ENCODE results near the gene UBXN1.
"Not testable (repeated sequence)": the region's sequence is repeated elsewhere in the genome, so short reads cannot be mapped to it uniquely, and the experiment has no call there.

UBXN1 gene

DNA sequence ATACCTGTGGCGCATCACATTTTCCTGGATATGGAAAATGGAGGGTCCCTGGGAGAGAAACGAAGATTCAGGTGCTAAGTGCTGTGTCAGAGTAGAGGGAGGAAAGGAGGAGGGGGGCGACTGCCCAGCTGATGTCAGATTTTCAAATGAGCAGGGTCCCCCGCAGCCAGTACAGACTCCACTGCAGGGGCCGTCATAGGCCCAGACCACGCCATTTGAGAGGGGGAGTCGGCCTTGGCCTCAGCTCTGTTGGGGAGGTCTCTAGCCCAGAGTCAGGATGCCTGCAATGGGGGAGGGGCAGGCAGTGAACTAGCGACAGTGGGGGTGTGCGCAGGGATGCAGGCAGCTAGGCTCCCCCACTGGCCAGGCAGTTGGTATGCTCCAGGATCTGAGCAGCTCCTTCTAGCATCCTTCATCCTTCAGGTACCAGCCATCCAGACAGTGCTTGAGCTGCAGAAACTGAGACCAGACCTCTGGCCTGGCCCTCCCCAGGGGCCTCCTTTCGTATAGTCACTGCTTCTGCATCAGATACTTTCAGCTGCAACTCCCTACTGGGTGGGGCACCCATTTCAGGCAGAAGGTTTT is 28.5 kb upstream of the UBXN1 start, which contains the start of the genes BSCL2 and GNG3:
TSS of gene BSCL2 (minus strand) at position 148 of the 585 bp plus-strand sequence. CDS start 229 bp downstream, outside the sequence.
TSS of gene GNG3 (plus strand) at position 400 of the 585 bp plus-strand sequence. CDS start 620 bp downstream, outside the sequence.
- H4K5ac ChIP-seq (ENCODE audit: low read length), result no peak within 1 kb of the TSS
- peaks cover 7% of the 10 kb centered on the region for H3K79me1 ChIP-seq (ENCODE audit: low read length)
- peak within 1 kb of the TSS; percentile 67 for H3K23ac ChIP-seq (ENCODE audit: low read length)
- H3K4ac ChIP-seq (ENCODE audit: low read depth, low read length), result peak within 1 kb of the TSS; percentile 1
- H3K27me3 ChIP-seq (ENCODE audit: insufficient read depth, low read length, poor library complexity), result no peaks in the 10 kb centered on the region
- no peak within 1 kb of the TSS for H2BK120ac ChIP-seq (ENCODE audit: low read depth, low read length)
- WGBS (ENCODE audit: extremely low coverage, insufficient coverage, low lambda C conversion rate), result no CpG with 5 or more reads among the region's 10 CpGs
- H3K27ac ChIP-seq (ENCODE audit: low read depth, low read length), result peak within 1 kb of the TSS; percentile 40
- H2BK5ac ChIP-seq (ENCODE audit: low read length), result peak within 1 kb of the TSS; percentile 49
- H3K18ac ChIP-seq (ENCODE audit: low read length), result no peak within 1 kb of the TSS
- DNase-seq, result peak; percentile 100
- peaks cover 9% of the 10 kb centered on the region for H3K79me2 ChIP-seq (ENCODE audit: control insufficient read depth, insufficient read depth, low read length)
- peak within 1 kb of the TSS; percentile 99 for H3K4me2 ChIP-seq (ENCODE audit: low read length)
- H3K56ac ChIP-seq (ENCODE audit: low read length), result peak within 1 kb of the TSS; percentile 97
- H3K36me3 ChIP-seq (ENCODE audit: control insufficient read depth, insufficient read depth, low read length), result peaks cover 4% of the 10 kb centered on the region
- H2AK5ac ChIP-seq (ENCODE audit: low read length), result peak within 1 kb of the TSS; percentile 90
- peak within 1 kb of the TSS; percentile 94 for H3K9ac ChIP-seq (ENCODE audit: low read length)
- no peak within 1 kb of the TSS for H2BK15ac ChIP-seq (replicated peaks; ENCODE audit: low read depth)
- peak within 1 kb of the TSS; percentile 60 for H4K8ac ChIP-seq (ENCODE audit: low read depth, low read length)
- peak within 1 kb of the TSS; percentile 59 for H3K4me3 ChIP-seq (ENCODE audit: low read length)
- H3K4me1 ChIP-seq (ENCODE audit: control insufficient read depth, low read depth, low read length), result peaks cover 13% of the 10 kb centered on the region

DNA sequence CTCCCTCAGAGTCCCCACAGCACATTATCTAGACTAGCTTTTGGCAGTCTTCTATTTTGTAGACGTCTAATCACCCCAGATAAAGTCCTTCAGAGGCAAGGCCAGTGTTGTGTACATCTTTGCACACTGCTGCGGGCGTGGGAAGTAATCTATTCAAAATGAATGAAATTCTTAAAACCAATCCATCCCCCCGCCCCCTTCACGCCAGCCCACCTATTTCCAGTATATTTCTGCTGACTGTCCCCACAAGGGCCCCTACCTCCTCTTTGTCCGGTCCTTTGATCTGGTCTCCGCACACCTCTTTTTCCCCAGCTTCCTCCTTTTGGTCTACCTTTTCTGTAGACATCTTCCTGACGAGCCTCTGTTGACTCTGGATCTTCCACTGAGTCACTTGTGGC is 28.0 kb upstream of the UBXN1 start:
- H3K9ac ChIP-seq (ENCODE audit: low read length), result peak overlapping the region; percentile 94
- no peak overlapping the region for H3K18ac ChIP-seq (ENCODE audit: low read length)
- H4K5ac ChIP-seq (ENCODE audit: low read length), result no peak overlapping the region
- DNase-seq, result no peak
- H4K8ac ChIP-seq (ENCODE audit: low read depth, low read length), result peak overlapping the region; percentile 60
- peaks cover 3% of the 10 kb centered on the region for H3K36me3 ChIP-seq (ENCODE audit: control insufficient read depth, insufficient read depth, low read length)
- peak overlapping the region; percentile 1 for H3K4ac ChIP-seq (ENCODE audit: low read depth, low read length)
- no peak overlapping the region for H2BK120ac ChIP-seq (ENCODE audit: low read depth, low read length)
- H3K4me2 ChIP-seq (ENCODE audit: low read length), result peak overlapping the region; percentile 99
- H2BK15ac ChIP-seq (replicated peaks; ENCODE audit: low read depth), result no peak overlapping the region
- peaks cover 9% of the 10 kb centered on the region for H3K79me2 ChIP-seq (ENCODE audit: control insufficient read depth, insufficient read depth, low read length)
- peaks cover 7% of the 10 kb centered on the region for H3K79me1 ChIP-seq (ENCODE audit: low read length)
- no peak overlapping the region for H2AK5ac ChIP-seq (ENCODE audit: low read length)
- H3K27ac ChIP-seq (ENCODE audit: low read depth, low read length), result peak overlapping the region; percentile 40
- peak overlapping the region; percentile 59 for H3K4me3 ChIP-seq (ENCODE audit: low read length)
- no CpG with 5 or more reads among the region's 8 CpGs for WGBS (ENCODE audit: extremely low coverage, insufficient coverage, low lambda C conversion rate)
- no peaks in the 10 kb centered on the region for H3K27me3 ChIP-seq (ENCODE audit: insufficient read depth, low read length, poor library complexity)
- peaks cover 13% of the 10 kb centered on the region for H3K4me1 ChIP-seq (ENCODE audit: control insufficient read depth, low read depth, low read length)
- H3K56ac ChIP-seq (ENCODE audit: low read length), result peak overlapping the region; percentile 91
- no peak overlapping the region for H3K23ac ChIP-seq (ENCODE audit: low read length)
- peak overlapping the region; percentile 49 for H2BK5ac ChIP-seq (ENCODE audit: low read length)

DNA sequence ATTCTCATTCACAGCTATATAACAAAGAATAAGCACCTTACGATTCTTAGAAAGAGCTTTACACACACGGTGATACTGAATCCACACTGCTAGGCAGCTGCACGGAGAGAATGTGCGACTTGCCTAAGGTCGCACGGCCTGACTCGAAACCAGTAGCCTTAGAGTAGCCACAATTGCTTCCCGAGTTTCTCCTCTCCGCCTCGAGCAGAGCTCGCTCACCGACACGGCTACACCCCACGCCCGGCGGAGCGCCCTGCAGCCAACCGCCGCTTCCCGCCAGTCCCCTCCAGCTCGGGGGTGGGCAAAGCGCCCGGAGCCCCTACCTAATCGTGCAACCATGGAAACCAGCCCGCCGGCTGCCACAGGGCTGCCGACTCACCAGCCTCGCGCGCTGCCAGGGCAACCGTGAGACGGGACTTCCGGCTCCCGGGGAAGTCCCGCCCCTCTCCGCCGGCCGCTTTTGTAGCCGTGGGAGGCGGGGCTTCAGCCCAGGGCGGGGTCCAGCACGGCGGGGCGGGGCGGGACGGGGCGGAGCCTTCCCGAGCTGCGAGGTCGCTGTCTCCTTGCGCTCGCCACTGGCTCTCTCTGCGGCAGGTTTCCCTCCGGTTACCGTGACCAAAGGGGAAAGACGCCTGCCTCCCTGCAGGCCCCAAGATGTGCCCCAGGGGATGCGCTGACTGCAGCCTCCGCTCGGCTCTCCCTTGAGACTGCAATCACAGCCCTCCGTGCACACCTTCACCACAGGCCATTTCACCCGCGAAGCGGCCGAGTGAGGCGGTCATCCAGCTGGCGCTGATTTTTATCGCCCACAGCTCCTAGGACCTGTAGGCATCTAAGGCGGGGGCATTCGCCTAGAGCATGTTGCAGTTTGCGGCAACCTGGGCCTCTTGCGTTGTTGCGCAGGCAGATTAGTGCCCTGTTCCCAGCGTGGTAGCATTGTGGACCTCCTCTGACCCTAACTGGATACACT is 27.3 kb upstream of the UBXN1 start:
- H3K4me3 ChIP-seq (ENCODE audit: low read length), result peak overlapping the region; percentile 83
- peak overlapping the region; percentile 71 for H2AK5ac ChIP-seq (ENCODE audit: low read length)
- H3K9ac ChIP-seq (ENCODE audit: low read length), result peak overlapping the region; percentile 94
- H4K8ac ChIP-seq (ENCODE audit: low read depth, low read length), result no peak overlapping the region
- no peak overlapping the region for H3K18ac ChIP-seq (ENCODE audit: low read length)
- H3K56ac ChIP-seq (ENCODE audit: low read length), result peak overlapping the region; percentile 91
- no peak overlapping the region for H3K4ac ChIP-seq (ENCODE audit: low read depth, low read length)
- peak overlapping the region; percentile 67 for H3K23ac ChIP-seq (ENCODE audit: low read length)
- WGBS (ENCODE audit: extremely low coverage, insufficient coverage, low lambda C conversion rate), result no CpG with 5 or more reads among the region's 73 CpGs
- H2BK5ac ChIP-seq (ENCODE audit: low read length), result peak overlapping the region; percentile 31
- H3K79me2 ChIP-seq (ENCODE audit: control insufficient read depth, insufficient read depth, low read length), result peaks cover 9% of the 10 kb centered on the region
- no peak overlapping the region for H2BK120ac ChIP-seq (ENCODE audit: low read depth, low read length)
- peaks cover 7% of the 10 kb centered on the region for H3K79me1 ChIP-seq (ENCODE audit: low read length)
- peak overlapping the region; percentile 99 for H3K4me2 ChIP-seq (ENCODE audit: low read length)
- H3K27ac ChIP-seq (ENCODE audit: low read depth, low read length), result peak overlapping the region; percentile 40
- H3K27me3 ChIP-seq (ENCODE audit: insufficient read depth, low read length, poor library complexity), result no peaks in the 10 kb centered on the region
- no peak overlapping the region for H4K5ac ChIP-seq (ENCODE audit: low read length)
- DNase-seq, result peak; percentile 97
- peaks cover 3% of the 10 kb centered on the region for H3K36me3 ChIP-seq (ENCODE audit: control insufficient read depth, insufficient read depth, low read length)
- no peak overlapping the region for H2BK15ac ChIP-seq (replicated peaks; ENCODE audit: low read depth)
- peaks cover 13% of the 10 kb centered on the region for H3K4me1 ChIP-seq (ENCODE audit: control insufficient read depth, low read depth, low read length)

DNA sequence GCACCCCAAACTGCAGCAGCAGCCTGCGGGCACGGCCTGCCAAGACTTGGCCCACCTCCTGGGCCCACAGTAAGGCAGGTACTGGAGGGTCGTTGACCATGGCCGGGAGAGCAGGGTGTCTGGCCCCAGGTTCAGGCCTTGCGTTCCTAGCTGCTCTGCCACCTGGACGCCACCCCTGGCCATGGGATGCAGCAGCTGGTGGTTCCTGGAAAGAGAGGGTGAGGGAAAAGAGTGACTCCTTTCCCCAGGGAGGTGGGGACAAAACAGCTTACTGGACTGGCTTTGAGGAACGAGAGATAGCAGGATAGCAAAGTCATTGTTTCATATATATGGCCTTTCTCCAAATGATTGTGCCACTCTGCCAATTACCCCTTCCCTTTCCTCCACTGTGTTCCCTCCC is 26.5 kb upstream of the UBXN1 start:
- Histone ChIP-seq H4K8ac (ENCODE audit: low read depth, low read length) (no peak overlapping the region), H3K27me3 (ENCODE audit: insufficient read depth, low read length, poor library complexity) (no peaks in the 10 kb centered on the region), H3K9ac (ENCODE audit: low read length) (peak overlapping the region; percentile 84), H2BK15ac (replicated peaks; ENCODE audit: low read depth) (no peak overlapping the region), H3K4me1 (ENCODE audit: control insufficient read depth, low read depth, low read length) (peaks cover 13% of the 10 kb centered on the region), H3K79me1 (ENCODE audit: low read length) (peaks cover 7% of the 10 kb centered on the region), H2BK120ac (ENCODE audit: low read depth, low read length) (no peak overlapping the region), H3K56ac (ENCODE audit: low read length) (peak overlapping the region; percentile 89), H3K23ac (ENCODE audit: low read length) (no peak overlapping the region), H2AK5ac (ENCODE audit: low read length) (no peak overlapping the region), H3K79me2 (ENCODE audit: control insufficient read depth, insufficient read depth, low read length) (peaks cover 9% of the 10 kb centered on the region), H3K18ac (ENCODE audit: low read length) (no peak overlapping the region), H4K5ac (ENCODE audit: low read length) (no peak overlapping the region), H3K4me3 (ENCODE audit: low read length) (peak overlapping the region; percentile 83), H2BK5ac (ENCODE audit: low read length) (no peak overlapping the region), H3K27ac (ENCODE audit: low read depth, low read length) (no peak overlapping the region), H3K4ac (ENCODE audit: low read depth, low read length) (no peak overlapping the region), H3K36me3 (ENCODE audit: control insufficient read depth, insufficient read depth, low read length) (no peaks in the 10 kb centered on the region), H3K4me2 (ENCODE audit: low read length) (peak overlapping the region; percentile 47)
- no CpG with 5 or more reads among the region's 7 CpGs for WGBS (ENCODE audit: extremely low coverage, insufficient coverage, low lambda C conversion rate)
- DNase-seq, result peak; percentile 39

DNA sequence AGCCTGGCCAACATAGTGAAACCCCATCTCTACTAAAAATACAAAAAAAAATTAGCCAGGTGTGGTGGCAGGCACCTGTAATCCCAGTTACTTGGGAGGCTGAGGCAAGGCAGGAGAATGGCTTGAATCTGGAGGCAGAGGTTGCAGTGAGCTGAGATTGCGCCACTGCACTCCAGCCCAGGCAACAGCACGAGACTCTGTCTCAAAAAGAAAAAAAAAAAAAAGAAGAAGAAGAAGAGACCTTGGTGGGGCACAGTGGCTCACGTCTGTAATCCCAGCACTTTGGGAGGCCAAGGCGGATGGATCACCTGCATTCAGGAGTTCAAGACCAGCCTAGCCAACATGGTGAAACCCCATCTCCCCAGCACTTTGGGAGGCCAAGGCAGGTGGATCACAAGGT is 25.0 kb upstream of the UBXN1 start:
- not testable (repeated sequence) for H3K27me3 ChIP-seq (ENCODE audit: insufficient read depth, low read length, poor library complexity); DNase-seq; H3K27ac ChIP-seq (ENCODE audit: low read depth, low read length); H2BK15ac ChIP-seq (replicated peaks; ENCODE audit: low read depth); H3K36me3 ChIP-seq (ENCODE audit: control insufficient read depth, insufficient read depth, low read length); H4K5ac ChIP-seq (ENCODE audit: low read length); H3K23ac ChIP-seq (ENCODE audit: low read length); H3K18ac ChIP-seq (ENCODE audit: low read length); H2BK120ac ChIP-seq (ENCODE audit: low read depth, low read length); H3K4me2 ChIP-seq (ENCODE audit: low read length); H3K79me2 ChIP-seq (ENCODE audit: control insufficient read depth, insufficient read depth, low read length); H4K8ac ChIP-seq (ENCODE audit: low read depth, low read length); H3K4me3 ChIP-seq (ENCODE audit: low read length); H3K9ac ChIP-seq (ENCODE audit: low read length); H3K4ac ChIP-seq (ENCODE audit: low read depth, low read length); H3K4me1 ChIP-seq (ENCODE audit: control insufficient read depth, low read depth, low read length); H2BK5ac ChIP-seq (ENCODE audit: low read length); H3K79me1 ChIP-seq (ENCODE audit: low read length); H3K56ac ChIP-seq (ENCODE audit: low read length); H2AK5ac ChIP-seq (ENCODE audit: low read length)
- WGBS (ENCODE audit: extremely low coverage, insufficient coverage, low lambda C conversion rate), result no CpG with 5 or more reads among the region's 4 CpGs

All from mesendoderm (in vitro differentiated cells).